Activated naive CD4-positive, alpha-beta T cell treated with anti-CD3 and anti-CD28 coated beads, Interleukin-2, amount 10 ng/mL, durations not matched to agents 7 days and 5 days (primary cell): ENCODE results near the gene SIM1.
A peak's percentile ranks its signal among the peaks of the same experiment; 100 is the strongest.

Source experiments
- CTCF ChIA-PET: fragments of 350-600 bp; sonication (Branson Sonifier 250); formaldehyde crosslinking; loops from one replicate; lab custom pipeline; 2021; ENCODE audit warnings: antibody characterized with exemption; lab: Charles Lee
- DNase-seq: peaks from one replicate; pipeline ENCODE4 v3.0.0-alpha.2; 2020
- H3K27ac Mint-ChIP-seq: one replicate; pipeline ENCODE4 v1.8.0; 2021; ENCODE audit warnings: mild to moderate bottlenecking, moderate library complexity, mixed read lengths
- H3K27me3 Mint-ChIP-seq: one replicate; pipeline ENCODE4 v1.8.0; 2021; ENCODE audit warnings: mild to moderate bottlenecking, mixed read lengths
- H3K36me3 Mint-ChIP-seq: one replicate; pipeline ENCODE4 v1.8.0; 2021; ENCODE audit warnings: mixed read lengths
- H3K4me1 Mint-ChIP-seq: one replicate; pipeline ENCODE4 v1.8.0; 2021; ENCODE audit warnings: mixed read lengths
- H3K4me3 Mint-ChIP-seq: one replicate; pipeline ENCODE4 v1.8.0; 2021; ENCODE audit warnings: mild to moderate bottlenecking, moderate library complexity, mixed read lengths
- H3K9me3 Mint-ChIP-seq: one replicate; pipeline ENCODE4 v1.8.0; 2021; ENCODE audit warnings: mixed read lengths

SIM1 gene

DNA sequence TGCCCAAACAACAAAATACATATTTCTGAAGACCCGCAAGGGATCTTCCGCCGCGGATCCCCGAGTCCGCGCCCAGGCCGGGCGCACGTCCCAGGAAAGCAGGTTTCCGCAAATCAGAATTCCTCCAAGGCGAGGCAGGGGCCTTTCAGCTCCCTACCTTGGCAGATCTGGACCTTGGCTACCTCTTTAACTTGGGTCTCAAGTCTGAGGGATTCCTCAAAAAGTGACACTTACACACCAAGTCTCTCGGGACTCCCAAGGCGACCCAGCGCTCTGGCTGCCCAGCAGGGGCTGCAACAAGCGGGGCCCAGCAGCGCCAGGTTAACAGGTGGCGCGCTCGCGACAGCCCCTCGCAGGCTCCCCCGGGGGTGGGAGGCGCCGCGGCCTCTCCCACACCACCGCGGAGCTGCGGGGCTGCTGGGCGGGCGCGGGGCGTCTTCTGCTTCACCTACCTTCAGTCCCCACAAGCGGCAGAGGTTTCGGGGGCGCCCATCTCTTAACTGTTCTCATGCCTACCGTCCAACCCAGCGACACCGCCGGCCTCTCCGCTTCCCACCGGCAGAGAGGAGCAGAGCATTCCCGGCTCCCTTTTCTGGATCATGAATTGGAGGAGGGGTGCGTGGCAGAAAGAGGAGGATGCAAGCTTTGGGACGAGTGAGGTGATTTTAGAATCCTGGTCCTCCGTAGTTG, 414 bp downstream of the SIM1 start:
- Mint-ChIP-seq H3K36me3 (peaks cover 21% of the 10 kb centered on the region), H3K27ac (peak overlapping the region; percentile 28), H3K4me3 (peak overlapping the region; percentile 18), H3K27me3 (peaks cover 85% of the 10 kb centered on the region), H3K9me3 (peaks cover 8% of the 10 kb centered on the region), H3K4me1 (peaks cover 16% of the 10 kb centered on the region)
- DNase-seq = no peak
- CTCF ChIA-PET = no interaction called here

- DNase-seq = no peak
- Mint-ChIP-seq H3K4me3 (no peak overlapping the region), H3K27me3 (peaks cover 79% of the 10 kb centered on the region), H3K27ac (peak overlapping the region; percentile 67), H3K36me3 (peaks cover 21% of the 10 kb centered on the region), H3K4me1 (peaks cover 16% of the 10 kb centered on the region), H3K9me3 (peaks cover 8% of the 10 kb centered on the region)
- CTCF ChIA-PET = no interaction called here
Measured at GRCh38 chr6:100463630-100464161, 1.0 kb downstream of the SIM1 start.

DNA sequence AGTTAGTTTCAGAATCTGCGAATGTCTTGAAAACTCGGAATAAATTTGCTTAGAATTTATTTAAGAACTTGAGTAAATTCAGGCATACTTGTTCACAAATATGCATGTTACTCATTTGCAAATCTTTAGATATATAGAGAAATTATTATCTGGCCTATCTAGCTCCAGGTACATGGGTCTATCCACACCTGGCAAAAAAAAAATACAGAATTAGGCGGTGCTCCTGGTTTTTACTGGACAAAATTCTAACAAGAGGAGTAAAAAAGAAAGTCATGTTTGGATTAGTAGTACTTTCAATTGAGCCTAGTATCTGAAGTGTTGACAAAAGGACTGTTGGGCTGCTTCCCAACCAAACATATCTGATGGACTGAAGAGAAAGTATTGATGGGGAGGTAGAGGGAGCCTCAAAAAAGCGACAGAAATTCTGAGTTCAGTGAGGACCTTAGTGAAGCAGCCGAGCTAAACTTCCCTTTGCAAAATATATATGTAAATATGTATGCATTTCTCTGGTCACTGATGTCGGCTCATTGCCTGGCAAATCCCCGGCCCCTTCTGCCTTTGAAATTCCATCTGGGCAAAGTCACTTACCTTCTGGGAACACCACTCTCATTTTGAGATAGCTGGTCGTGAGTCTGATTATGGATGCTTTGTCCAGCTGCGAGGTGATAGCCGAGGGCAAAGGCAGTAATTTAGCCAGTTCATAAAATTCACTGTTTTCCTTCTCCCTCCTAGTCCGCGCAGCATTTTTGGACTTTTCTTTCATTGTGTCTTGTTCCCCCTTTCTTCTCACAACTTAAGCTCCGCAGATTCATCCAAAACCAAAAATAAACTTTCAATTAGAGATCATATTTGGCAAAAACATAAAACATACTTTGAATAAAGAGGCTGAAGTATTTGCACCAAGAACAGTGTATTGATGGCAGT, 1.8 kb downstream of the SIM1 start:
- CTCF ChIA-PET = interaction anchor here (0.8 kb wide), 1 partner anchor 11 kb away, joined by 3 read pairs; no protein-coding TSS in a partner anchor
- Mint-ChIP-seq H3K4me3 (no peak overlapping the region), H3K27ac (peak overlapping the region; percentile 67), H3K36me3 (peaks cover 19% of the 10 kb centered on the region), H3K9me3 (peaks cover 7% of the 10 kb centered on the region), H3K4me1 (peaks cover 16% of the 10 kb centered on the region), H3K27me3 (peaks cover 73% of the 10 kb centered on the region)
- no peak for DNase-seq

DNA sequence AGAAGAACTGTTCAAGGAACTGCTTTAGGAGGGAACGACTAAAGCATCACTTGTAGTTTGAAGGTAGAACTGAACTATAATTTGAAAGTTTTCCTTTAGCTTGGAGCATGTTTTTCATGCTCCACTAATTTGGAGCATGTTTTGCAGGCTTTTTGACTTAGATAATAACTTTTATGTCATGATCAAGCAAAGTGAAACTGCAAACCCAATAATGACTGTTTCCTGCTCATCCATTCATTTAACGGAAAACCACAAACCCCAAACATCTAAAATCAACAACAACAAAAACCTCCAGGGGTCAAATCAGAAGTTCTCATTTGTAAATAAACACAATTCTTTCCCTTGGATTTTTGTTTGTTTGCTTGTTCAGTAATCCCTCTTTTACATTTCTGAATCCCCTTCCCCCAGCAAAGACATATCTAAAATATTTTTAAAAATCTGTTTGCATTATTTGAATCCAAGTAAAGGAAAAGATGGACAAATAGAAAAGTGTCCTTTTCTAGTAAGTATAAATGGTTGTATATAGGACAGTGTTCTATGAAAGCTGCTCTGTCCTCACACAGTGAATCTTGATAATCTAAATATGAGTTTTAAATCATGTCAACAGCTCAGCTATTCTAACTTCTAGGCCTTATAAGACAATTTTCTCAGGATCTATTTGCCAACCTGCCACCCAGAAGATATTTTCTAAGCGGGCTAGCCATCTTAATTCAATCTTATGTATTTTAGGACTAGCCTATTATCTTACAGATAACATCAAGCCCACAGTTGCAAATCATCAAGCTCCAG, 2.6 kb downstream of the SIM1 start:
- CTCF ChIA-PET = interaction anchor here (0.8 kb wide), 1 partner anchor 12 kb away, joined by 3 read pairs; no protein-coding TSS in a partner anchor
- H3K4me3 Mint-ChIP-seq = no peak overlapping the region
- H3K4me1 Mint-ChIP-seq = peaks cover 16% of the 10 kb centered on the region
- peaks cover 65% of the 10 kb centered on the region for H3K27me3 Mint-ChIP-seq
- peaks cover 22% of the 10 kb centered on the region for H3K36me3 Mint-ChIP-seq
- DNase-seq = no peak
- peak overlapping the region; percentile 38 for H3K27ac Mint-ChIP-seq
- H3K9me3 Mint-ChIP-seq = peaks cover 4% of the 10 kb centered on the region

DNA sequence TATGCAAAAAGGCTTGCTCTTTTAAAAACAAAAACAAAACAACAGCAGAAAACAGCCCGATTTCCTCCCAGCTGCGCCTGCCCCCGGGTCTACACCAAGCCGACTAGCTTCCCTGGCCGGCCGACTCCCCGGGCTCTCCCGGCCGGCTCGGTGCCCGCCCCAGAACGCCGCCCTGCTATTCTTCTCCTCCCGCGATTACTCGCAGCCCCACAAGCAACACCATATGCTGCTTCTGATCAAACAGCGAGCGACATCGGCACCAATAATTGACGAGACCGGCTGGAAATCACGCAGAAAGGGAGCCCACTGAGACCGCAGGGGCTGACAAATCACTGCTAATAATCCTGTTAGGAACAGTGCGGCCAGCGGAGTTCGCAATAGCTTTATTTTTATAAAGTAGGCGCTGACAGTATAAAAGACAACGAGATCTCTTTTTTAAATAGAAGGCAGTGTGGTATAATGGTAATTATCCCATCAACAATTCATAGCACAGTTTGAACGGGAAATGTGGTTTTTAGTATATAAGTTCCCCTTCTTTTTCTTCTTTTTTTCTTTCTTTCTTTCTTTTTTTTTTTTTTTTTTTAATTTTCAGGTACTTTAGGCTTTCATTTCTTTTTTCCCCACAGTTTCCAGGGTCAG, 3.3 kb downstream of the SIM1 start:
- H3K27ac Mint-ChIP-seq = peak overlapping the region; percentile 38
- H3K4me3 Mint-ChIP-seq = no peak overlapping the region
- H3K27me3 Mint-ChIP-seq = peaks cover 57% of the 10 kb centered on the region
- no peak for DNase-seq
- H3K9me3 Mint-ChIP-seq = peaks cover 2% of the 10 kb centered on the region
- peaks cover 25% of the 10 kb centered on the region for H3K36me3 Mint-ChIP-seq
- H3K4me1 Mint-ChIP-seq = peaks cover 16% of the 10 kb centered on the region
- CTCF ChIA-PET = interaction anchor here (1.0 kb wide), 1 partner anchor 203 kb away, joined by 4 read pairs; no protein-coding TSS in a partner anchor

GRCh38 chr6:100460650-100461204, 4.0 kb downstream of the SIM1 start:
- Mint-ChIP-seq H3K9me3 (no peaks in the 10 kb centered on the region), H3K4me3 (no peak overlapping the region), H3K27ac (no peak overlapping the region), H3K27me3 (peaks cover 51% of the 10 kb centered on the region), H3K36me3 (peaks cover 28% of the 10 kb centered on the region), H3K4me1 (peaks cover 16% of the 10 kb centered on the region)
- CTCF ChIA-PET = interaction anchor here (1.0 kb wide), 1 partner anchor 204 kb away, joined by 4 read pairs; no protein-coding TSS in a partner anchor
- no peak for DNase-seq

DNA sequence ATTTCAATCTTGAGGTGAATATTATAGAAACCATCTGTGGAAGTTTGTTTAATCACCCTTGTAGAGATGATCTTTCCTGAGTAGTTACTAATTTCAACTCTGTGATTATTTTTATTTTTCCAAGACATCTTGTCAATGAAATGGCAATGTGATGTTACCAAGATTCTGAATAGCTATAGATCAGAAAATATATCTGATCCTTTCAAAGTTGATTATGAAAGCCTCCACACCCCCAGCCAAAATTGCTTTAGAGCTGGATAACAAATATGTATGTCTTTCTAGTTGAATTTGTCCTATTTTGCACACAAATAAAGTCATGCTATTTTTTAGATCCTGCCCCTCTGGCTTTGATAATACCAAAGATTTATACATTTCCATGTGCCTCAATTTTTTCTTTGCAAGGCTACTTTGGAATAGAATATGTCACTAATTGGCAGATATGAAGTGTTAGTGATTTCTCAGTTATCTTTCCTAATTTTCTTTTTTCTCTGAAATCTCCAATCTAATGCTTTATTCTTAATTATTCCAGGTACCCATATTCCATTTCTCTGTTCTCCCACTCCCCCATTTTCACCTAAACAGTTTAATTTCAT, 5.0 kb downstream of the SIM1 start:
- Mint-ChIP-seq H3K4me1 (peaks cover 13% of the 10 kb centered on the region), H3K27ac (no peak overlapping the region), H3K36me3 (peaks cover 28% of the 10 kb centered on the region), H3K27me3 (peaks cover 40% of the 10 kb centered on the region), H3K9me3 (no peaks in the 10 kb centered on the region), H3K4me3 (no peak overlapping the region)
- no peak for DNase-seq
- CTCF ChIA-PET = no interaction called here

- peaks cover 31% of the 10 kb centered on the region for H3K36me3 Mint-ChIP-seq
- peaks cover 13% of the 10 kb centered on the region for H3K4me1 Mint-ChIP-seq
- peak overlapping the region; percentile 33 for H3K4me3 Mint-ChIP-seq
- no peaks in the 10 kb centered on the region for H3K9me3 Mint-ChIP-seq
- DNase-seq = no peak
- H3K27ac Mint-ChIP-seq = peak overlapping the region; percentile 45
- CTCF ChIA-PET = no interaction called here
- peaks cover 34% of the 10 kb centered on the region for H3K27me3 Mint-ChIP-seq
Measured at GRCh38 chr6:100458841-100459591, 5.7 kb downstream of the SIM1 start.

DNA sequence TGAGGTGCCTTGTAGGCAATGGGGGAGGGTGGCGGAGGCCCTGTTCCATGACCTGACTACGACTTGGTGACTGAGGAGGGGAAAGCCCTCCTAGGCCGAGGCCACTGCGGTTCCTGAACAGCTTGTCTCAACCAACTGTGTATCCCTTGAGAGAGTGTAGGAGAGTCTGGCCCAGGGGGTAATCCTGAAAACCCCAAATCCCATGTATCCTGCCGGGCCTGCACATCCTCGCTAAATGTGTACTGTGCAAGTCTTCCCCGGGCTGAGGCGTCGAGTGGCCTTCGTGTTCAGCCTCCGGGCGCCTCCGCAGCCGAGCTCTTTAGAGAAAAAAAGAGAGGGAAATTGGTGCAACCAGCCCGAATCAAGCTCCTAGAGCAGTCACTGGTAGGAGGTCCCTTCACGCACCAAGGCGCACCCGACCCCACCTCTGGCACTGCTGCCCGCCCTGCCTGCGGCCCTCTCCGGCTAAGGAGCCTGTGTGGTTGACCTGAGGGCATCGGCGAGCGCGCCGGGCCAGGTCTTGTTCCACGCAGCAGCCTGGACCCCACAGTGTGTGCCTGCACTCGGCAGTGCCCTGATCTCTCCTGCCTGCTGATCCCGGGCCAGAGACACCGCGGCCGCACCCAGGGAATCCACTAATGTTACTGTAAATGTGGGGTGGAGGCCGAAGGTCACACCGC, 7.3 kb downstream of the SIM1 start:
- H3K36me3 Mint-ChIP-seq = peaks cover 23% of the 10 kb centered on the region

DNA sequence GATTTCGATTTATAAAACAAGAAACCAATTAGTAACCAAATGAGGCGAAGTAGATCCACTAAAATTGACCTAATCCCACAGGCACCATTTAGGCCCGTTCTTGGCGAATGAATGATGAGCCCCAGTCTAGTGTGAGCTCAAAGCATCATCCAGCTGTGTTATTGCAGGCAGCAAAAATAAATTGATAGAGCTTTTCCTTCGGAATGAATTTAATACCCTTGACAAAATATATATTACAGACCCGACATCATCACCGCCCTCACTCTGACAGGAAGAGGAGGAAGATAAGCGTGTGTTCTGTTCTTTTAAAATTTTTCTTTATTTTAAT, 7.8 kb downstream of the SIM1 start:
- CTCF ChIA-PET = interaction anchor here (1.5 kb wide), 1 partner anchor 10 kb away, joined by 3 read pairs; no protein-coding TSS in a partner anchor
- H3K9me3 Mint-ChIP-seq = no peaks in the 10 kb centered on the region
- no peak for DNase-seq
- H3K36me3 Mint-ChIP-seq = peaks cover 18% of the 10 kb centered on the region
- peaks cover 15% of the 10 kb centered on the region for H3K27me3 Mint-ChIP-seq
- H3K4me3 Mint-ChIP-seq = no peak overlapping the region
- H3K27ac Mint-ChIP-seq = no peak overlapping the region
- peaks cover 6% of the 10 kb centered on the region for H3K4me1 Mint-ChIP-seq

More for the DNA sequence above, 7.3 kb downstream of the SIM1 start:
- Mint-ChIP-seq H3K4me1 (peaks cover 11% of the 10 kb centered on the region), H3K9me3 (no peaks in the 10 kb centered on the region), H3K4me3 (no peak overlapping the region), H3K27ac (peak overlapping the region; percentile 37), H3K27me3 (peaks cover 18% of the 10 kb centered on the region)
- no peak for DNase-seq
- CTCF ChIA-PET = no interaction called here

GRCh38 chr6:100456141-100456907, 8.4 kb downstream of the SIM1 start:
- Mint-ChIP-seq H3K27ac (peak overlapping the region; percentile 45), H3K9me3 (no peaks in the 10 kb centered on the region), H3K27me3 (peaks cover 10% of the 10 kb centered on the region), H3K4me3 (no peak overlapping the region), H3K4me1 (peaks cover 1% of the 10 kb centered on the region), H3K36me3 (peaks cover 18% of the 10 kb centered on the region)
- no peak for DNase-seq
- CTCF ChIA-PET = interaction anchor here (1.5 kb wide), 1 partner anchor 10 kb away, joined by 3 read pairs; no protein-coding TSS in a partner anchor
